Peyer's patch (tissue), 4 donors: ENCODE measurements around the gene MET.

Source experiments
- CTCF ChIP-seq, 6 experiments: fragments of 450-650 bp in 4 of 6; fragments of 200-600 bp in 2 of 6; sonication (generic) in 1 of 6; IDR thresholded peaks; one replicate each; pipeline ENCODE4 v1.5.1; 2017 to 2019; ENCODE audit warnings: antibody characterized with exemption in 6 of 6, mild to moderate bottlenecking in 3 of 6, moderate library complexity in 1 of 6
- POLR2A ChIP-seq, 2 donors: fragments of 450-650 bp; IDR thresholded peaks; one replicate each; pipeline ENCODE4 v1.5.1; 2017; ENCODE audit warnings: antibody characterized with exemption in 2 of 2, mild to moderate bottlenecking in 2 of 2, moderate library complexity in 2 of 2

- TF ChIP-seq CTCF (IDR thresholded peaks at IDR 0.05) (no peak), POLR2A (IDR thresholded peaks at IDR 0.05) (no peak)
These were observed 156.3 kb downstream of the MET start for GRCh38 chr7:116828281-116828680.
